ENCODE results near the gene NFIC.

DNA sequence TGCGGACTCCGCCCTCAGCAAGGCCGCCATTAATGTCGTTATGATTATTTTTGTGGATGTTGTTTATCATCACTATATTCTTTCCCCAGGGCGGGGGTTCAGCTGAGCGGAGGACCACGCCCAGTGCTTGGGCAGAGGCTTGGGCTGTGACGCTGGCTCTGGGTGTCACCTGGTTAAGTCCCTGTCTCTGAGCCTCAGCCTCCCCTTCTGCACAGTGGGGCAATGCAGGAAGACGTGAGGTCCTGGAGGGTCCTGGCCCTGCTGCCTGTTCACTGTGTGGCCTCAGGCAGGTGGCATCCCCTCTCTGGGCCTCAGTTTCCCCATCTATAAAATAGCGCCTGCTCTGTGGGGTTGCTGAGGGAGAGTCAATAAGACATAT, 32.5 kb downstream of the NFIC start:
- TF ChIP-seq, protein P1, sequence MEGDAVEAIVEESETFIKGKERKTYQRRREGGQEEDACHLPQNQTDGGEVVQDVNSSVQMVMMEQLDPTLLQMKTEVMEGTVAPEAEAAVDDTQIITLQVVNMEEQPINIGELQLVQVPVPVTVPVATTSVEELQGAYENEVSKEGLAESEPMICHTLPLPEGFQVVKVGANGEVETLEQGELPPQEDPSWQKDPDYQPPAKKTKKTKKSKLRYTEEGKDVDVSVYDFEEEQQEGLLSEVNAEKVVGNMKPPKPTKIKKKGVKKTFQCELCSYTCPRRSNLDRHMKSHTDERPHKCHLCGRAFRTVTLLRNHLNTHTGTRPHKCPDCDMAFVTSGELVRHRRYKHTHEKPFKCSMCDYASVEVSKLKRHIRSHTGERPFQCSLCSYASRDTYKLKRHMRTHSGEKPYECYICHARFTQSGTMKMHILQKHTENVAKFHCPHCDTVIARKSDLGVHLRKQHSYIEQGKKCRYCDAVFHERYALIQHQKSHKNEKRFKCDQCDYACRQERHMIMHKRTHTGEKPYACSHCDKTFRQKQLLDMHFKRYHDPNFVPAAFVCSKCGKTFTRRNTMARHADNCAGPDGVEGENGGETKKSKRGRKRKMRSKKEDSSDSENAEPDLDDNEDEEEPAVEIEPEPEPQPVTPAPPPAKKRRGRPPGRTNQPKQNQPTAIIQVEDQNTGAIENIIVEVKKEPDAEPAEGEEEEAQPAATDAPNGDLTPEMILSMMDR (IDR thresholded peaks at IDR 0.05), result no peak
- TF ChIP-seq, protein P2, sequence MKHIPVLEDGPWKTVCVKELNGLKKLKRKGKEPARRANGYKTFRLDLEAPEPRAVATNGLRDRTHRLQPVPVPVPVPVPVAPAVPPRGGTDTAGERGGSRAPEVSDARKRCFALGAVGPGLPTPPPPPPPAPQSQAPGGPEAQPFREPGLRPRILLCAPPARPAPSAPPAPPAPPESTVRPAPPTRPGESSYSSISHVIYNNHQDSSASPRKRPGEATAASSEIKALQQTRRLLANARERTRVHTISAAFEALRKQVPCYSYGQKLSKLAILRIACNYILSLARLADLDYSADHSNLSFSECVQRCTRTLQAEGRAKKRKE (CRISPR knock-in tag; IDR thresholded peaks at IDR 0.05; ENCODE audit: low read depth), result no peak
- TF ChIP-seq CEBPB (IDR thresholded peaks at IDR 0.05) (no peak), POLR2A (IDR thresholded peaks at IDR 0.05; ENCODE audit: low read length) (no peak), SMC3 (IDR thresholded peaks at IDR 0.05) (no peak), MAFK (IDR thresholded peaks at IDR 0.05; ENCODE audit: partially characterized antibody) (no peak)

Measured in A549 (cell line).